ENCODE measurements around the gene DIAPH2.

Gene DIAPH2

GRCh38 chrX:96929036-96929435 lies 244.4 kb downstream of the DIAPH2 start:
- DNase-seq, result no peak

- no peak for DNase-seq
These were observed 273.1 kb downstream of the DIAPH2 start for GRCh38 chrX:96957718-96958117.

GRCh38 chrX:96971812-96972211 lies 287.2 kb downstream of the DIAPH2 start:
- no peak for DNase-seq

GRCh38 chrX:96978906-96979305 lies 294.3 kb downstream of the DIAPH2 start:
- DNase-seq, result no peak

GRCh38 chrX:96979766-96980165 lies 295.1 kb downstream of the DIAPH2 start:
- DNase-seq, result no peak

GRCh38 chrX:96982161-96982560 lies 297.5 kb downstream of the DIAPH2 start:
- DNase-seq, result no peak

GRCh38 chrX:96984538-96984937 lies 299.9 kb downstream of the DIAPH2 start:
- DNase-seq, result no peak

- DNase-seq, result no peak
These were observed 300.4 kb downstream of the DIAPH2 start for GRCh38 chrX:96985046-96985445.

- DNase-seq, result no peak
These were observed 302.6 kb downstream of the DIAPH2 start for GRCh38 chrX:96987228-96987627.

GRCh38 chrX:96989830-96990571 lies 305.4 kb downstream of the DIAPH2 start:
- DNase-seq, result no peak

- no peak for DNase-seq
These were observed 309.5 kb downstream of the DIAPH2 start for GRCh38 chrX:96994093-96994492.

GRCh38 chrX:96997196-96997595 lies 312.6 kb downstream of the DIAPH2 start:
- DNase-seq, result no peak

GRCh38 chrX:97000682-97001368 lies 316.2 kb downstream of the DIAPH2 start:
- no peak for DNase-seq

- DNase-seq, result no peak
These were observed 321.5 kb downstream of the DIAPH2 start for GRCh38 chrX:97006167-97006566.

GRCh38 chrX:97009391-97009790 lies 324.7 kb downstream of the DIAPH2 start:
- no peak for DNase-seq

GRCh38 chrX:97011540-97011939 lies 326.9 kb downstream of the DIAPH2 start:
- no peak for DNase-seq

GRCh38 chrX:97016106-97016505 lies 331.5 kb downstream of the DIAPH2 start:
- no peak for DNase-seq

GRCh38 chrX:97021680-97022079 lies 337.0 kb downstream of the DIAPH2 start:
- DNase-seq, result no peak

- no peak for DNase-seq
These were observed 341.8 kb downstream of the DIAPH2 start for GRCh38 chrX:97026406-97026805.

GRCh38 chrX:97027384-97027922 lies 342.8 kb downstream of the DIAPH2 start:
- no peak for DNase-seq

- no peak for DNase-seq
These were observed 345.8 kb downstream of the DIAPH2 start for GRCh38 chrX:97030463-97030862.

GRCh38 chrX:97030947-97031346 lies 346.3 kb downstream of the DIAPH2 start:
- no peak for DNase-seq
